22Rv1 (cell line): Measurements from ENCODE around the gene CCDC57.
"Not testable (repeated sequence)": the region's sequence is repeated elsewhere in the genome, so short reads cannot be mapped to it uniquely, and the experiment has no call there.

Source experiments
- H3K27ac ChIP-seq: fragments of 450-650 bp; 2 replicates; pipeline ENCODE4 v1.5.1; 2017
- ZFX ChIP-seq: fragments of 450-650 bp; IDR thresholded peaks from 2 replicates; pipeline ENCODE4 v1.6.1; 2017; ENCODE audit warnings: antibody characterized with exemption, borderline replicate concordance
- TF ChIP-seq, protein P1 (sequence below): fragments of 450-650 bp; IDR thresholded peaks from 2 replicates; pipeline ENCODE4 v1.5.1; 2017; ENCODE audit warnings: mild to moderate bottlenecking

CCDC57 gene, protein sequence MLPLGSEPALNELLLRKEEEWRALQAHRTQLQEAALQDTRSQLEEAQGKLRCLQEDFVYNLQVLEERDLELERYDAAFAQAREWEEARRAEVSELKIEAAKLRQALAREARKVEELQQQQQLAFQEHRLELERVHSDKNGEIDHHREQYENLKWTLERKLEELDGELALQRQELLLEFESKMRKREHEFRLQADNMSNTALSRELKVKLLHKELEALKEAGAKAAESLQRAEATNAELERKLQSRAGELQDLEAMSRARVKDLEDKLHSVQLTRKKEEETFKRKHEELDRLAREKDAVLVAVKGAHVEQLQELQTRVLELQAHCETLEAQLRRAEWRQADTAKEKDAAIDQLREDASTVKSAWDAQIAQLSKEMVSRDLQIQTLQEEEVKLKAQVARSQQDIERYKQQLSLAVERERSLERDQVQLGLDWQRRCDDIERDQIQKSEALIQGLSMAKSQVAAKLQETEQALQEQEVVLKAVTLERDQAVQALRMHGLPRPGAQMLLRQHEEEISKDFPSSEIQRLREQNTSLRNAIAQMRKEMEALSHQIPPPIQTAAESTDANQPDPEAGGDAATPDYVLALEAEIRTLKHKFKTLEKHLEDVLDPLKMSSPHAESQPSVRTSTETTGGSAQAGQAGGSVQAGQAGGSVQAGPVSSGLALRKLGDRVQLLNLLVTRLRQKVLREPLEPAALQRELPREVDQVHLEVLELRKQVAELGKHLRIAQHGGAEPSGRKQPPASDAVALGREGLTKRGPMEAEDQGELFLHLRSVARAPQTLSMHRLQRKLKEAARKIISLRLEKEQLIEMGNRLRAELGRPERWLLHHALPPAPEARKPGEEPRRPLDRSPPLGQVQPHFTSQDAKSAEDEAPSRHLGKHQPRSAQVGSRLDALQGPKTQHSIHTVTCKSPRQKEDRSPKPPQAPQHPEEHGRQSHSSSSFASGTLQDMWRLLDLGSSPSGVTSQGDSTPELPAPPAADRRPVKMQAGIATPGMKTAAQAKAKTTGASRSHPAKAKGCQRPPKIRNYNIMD

DNA sequence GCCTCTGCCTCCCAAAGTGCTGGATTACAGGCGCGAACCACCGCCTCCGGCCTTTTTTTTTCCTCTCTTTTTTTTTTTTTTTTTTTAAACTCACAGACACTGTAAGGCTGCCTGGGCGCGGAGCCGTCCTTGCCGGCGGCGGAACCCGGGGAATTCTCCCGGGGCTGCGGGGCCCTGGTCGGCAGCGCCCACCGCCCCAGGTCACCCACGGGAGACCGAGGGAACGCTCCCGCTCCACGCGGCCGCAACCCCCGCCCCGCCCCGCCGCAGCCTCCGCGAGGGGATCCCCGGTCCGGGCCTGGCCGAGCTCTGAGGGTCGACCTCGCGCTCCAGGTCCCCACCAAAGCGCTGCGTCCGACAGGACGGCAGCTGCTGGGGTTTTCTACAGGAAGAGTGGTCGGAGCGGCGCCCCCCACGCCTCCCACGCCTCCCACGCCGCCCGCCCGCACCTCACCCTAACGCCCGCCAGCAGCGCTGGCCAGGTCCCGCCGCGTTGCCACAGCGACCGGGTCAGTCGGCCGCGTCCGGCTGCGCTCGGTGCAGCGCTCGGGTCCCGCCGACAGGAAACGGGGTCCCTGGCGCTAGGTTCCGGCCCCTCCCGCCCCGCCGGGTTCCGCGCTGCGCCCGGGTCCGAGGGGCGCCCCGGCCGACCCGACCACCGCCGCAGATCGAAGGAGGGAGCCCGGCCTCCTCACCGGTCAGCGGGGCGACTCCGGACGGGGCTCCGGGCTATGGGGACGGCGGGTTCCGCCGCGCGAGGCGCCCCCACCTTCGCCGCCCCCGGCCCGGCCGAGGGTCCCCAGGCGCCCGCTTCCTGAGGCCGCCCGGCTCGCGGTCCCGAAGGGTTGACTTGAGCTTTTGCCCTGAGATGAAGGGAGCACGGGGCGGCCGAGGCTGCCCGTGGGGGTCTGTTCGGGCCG, at the start of gene CCDC57:
CCDC57 (minus strand) TSS at position 512 of the 920 bp plus-strand sequence. CDS start 10,898 bp downstream, outside the sequence.
- TF ChIP-seq ZFX = no peak
- TF ChIP-seq, protein P1, sequence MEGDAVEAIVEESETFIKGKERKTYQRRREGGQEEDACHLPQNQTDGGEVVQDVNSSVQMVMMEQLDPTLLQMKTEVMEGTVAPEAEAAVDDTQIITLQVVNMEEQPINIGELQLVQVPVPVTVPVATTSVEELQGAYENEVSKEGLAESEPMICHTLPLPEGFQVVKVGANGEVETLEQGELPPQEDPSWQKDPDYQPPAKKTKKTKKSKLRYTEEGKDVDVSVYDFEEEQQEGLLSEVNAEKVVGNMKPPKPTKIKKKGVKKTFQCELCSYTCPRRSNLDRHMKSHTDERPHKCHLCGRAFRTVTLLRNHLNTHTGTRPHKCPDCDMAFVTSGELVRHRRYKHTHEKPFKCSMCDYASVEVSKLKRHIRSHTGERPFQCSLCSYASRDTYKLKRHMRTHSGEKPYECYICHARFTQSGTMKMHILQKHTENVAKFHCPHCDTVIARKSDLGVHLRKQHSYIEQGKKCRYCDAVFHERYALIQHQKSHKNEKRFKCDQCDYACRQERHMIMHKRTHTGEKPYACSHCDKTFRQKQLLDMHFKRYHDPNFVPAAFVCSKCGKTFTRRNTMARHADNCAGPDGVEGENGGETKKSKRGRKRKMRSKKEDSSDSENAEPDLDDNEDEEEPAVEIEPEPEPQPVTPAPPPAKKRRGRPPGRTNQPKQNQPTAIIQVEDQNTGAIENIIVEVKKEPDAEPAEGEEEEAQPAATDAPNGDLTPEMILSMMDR = no peak
- H3K27ac ChIP-seq = peak within 1 kb of the TSS; percentile 74

DNA sequence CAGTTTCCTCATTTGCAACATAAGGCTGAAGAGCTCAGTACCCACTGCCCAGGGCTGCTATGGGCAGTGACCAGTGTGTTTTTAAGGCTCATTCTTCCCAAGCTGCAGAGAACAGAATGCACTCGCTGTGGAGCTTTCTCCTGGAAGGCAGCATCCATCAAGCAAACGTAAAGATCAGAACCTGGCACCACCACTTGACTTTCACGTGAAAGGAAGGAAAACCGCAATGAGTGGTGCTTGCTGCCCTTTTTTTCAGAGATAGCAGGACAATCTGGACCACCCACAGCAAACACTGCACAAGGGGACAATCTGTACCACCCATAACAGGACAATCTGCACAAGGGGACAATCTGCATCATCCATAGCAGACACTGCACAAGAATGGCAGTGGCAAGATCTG, 49.7 kb upstream of the CCDC57 start:
- TF ChIP-seq ZFX = no peak
- TF ChIP-seq, protein P1 = no peak
- H3K27ac ChIP-seq = no peak overlapping the region

DNA sequence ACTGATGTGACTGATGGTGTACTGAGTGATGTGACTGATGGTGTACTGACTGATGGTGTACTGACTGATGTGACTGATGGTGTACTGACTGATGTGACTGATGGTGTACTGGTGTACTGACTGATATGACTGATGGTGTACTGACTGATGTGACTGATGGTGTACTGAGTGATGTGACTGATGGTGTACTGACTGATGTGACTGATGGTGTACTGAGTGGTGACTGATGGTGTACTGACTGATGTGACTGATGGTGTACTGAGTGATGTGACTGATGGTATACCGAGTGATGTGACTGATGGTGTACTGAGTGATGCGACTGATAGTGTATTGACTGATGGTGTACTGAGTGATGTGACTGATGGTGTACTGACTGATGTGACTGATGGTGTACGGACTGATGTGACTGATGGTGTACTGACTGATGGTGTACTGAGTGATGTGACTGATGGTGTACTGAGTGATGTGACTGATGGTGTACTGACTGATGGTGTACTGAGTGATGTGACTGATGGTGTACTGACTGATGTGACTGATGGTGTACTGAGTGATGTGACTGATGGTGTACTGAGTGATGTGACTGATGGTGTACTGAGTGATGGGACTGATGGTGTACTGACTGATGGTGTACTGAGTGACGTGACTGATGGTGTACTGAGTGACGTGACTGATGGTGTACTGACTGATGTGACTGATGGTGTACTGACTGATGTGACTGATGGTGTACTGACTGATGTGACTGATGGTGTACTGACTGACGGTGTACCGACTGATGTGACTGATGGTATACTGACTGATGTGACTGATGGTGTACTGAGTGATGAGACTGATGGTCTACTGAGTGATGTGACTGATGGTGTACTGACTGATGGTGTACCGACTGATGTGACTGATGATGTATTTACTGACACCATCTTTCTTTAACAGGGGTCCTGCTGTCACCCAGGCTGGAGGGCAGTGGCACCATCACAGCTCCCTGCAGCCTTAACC, 47.6 kb upstream of the CCDC57 start:
- H3K27ac ChIP-seq = not testable (repeated sequence)

DNA sequence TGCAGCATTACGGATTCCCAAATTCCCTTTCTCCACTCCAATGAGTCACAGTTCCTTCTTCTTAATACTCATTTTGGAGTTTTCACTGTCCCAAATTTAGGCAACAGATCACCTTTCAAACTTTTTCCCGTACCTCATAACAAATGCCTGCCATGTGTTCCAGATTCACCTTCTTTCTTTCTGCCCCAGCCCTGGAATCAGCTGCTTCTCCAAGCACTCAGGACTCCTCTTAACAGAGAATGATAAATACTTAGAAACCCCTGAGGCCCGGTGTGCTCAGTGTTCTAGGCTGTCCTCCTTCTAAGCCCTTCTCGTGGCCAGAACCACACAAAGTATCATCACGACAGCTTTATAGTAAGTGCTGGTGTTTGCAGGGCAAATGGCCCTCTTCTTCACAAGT, 45.9 kb upstream of the CCDC57 start:
- H3K27ac ChIP-seq = 0 out of 2 replicates have a peak overlapping the region, but pooled peaks have one; percentile 23
- TF ChIP-seq, protein P1 = no peak
- TF ChIP-seq ZFX = no peak

DNA sequence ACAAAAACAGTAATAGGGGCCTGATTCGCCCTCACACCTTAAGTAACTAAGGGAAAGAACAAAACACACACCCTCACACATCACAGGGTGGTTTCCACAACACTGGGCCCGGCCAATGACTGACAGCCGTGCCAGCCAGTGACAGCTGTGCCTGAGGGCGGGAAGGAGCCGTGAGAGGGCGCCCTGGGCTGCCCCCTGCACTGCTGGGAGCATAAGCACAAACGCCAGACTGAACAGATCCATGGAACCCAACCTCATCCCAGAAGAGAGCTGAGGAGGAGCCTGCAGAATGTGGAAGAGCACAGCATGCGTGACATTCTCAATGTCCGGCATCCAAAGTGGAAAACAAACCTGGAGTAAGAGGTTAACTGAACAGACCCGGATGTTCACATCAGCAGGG, 44.8 kb upstream of the CCDC57 start:
- TF ChIP-seq, protein P1 = no peak
- TF ChIP-seq ZFX = no peak
- H3K27ac ChIP-seq = no peak overlapping the region

DNA sequence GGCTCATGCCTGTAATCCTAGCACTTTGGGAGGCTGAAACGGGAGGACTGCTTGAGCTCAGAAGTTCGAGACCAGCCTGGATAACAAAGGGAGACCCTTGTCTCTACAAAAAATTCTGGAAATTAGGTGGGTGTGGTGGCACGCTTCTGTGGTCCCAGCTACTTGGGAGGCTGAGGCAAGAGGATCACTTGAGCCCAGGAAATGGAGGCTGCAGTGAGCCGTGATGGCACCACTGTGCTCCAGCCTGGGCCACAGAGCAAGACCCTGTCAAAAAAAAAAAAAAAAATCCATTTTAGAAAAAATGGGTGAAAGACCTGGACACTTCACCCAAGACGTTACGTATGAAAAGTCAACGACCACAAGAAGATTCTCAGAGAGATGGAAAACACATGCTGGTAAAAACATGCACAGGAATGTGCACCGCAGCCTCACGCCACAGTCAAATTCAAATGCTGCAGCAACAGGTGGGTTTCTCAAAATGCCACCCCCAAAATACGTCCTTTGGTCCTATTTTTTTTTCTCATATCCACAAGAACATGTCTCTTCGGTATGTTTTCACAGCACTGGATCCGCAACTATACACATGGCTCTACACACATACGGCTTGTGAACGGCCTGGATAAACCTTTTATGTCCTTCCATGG, 43.7 kb upstream of the CCDC57 start:
- TF ChIP-seq, protein P1 = no peak
- TF ChIP-seq ZFX = no peak
- no peak overlapping the region for H3K27ac ChIP-seq
